NCI-H345 treated with DMSO at 0.1 percent for 48 hours (cell line): ENCODE results near the gene ADGRG1.
A peak's percentile ranks its signal among the peaks of the same experiment; 100 is the strongest.

ENCODE experiments used
- DNase-seq: peaks from one replicate; lab custom pipeline; 2025; ENCODE audit not compliant: unreplicated experiment; lab: John Stamatoyannopoulos, UW

The ADGRG1 gene

DNA sequence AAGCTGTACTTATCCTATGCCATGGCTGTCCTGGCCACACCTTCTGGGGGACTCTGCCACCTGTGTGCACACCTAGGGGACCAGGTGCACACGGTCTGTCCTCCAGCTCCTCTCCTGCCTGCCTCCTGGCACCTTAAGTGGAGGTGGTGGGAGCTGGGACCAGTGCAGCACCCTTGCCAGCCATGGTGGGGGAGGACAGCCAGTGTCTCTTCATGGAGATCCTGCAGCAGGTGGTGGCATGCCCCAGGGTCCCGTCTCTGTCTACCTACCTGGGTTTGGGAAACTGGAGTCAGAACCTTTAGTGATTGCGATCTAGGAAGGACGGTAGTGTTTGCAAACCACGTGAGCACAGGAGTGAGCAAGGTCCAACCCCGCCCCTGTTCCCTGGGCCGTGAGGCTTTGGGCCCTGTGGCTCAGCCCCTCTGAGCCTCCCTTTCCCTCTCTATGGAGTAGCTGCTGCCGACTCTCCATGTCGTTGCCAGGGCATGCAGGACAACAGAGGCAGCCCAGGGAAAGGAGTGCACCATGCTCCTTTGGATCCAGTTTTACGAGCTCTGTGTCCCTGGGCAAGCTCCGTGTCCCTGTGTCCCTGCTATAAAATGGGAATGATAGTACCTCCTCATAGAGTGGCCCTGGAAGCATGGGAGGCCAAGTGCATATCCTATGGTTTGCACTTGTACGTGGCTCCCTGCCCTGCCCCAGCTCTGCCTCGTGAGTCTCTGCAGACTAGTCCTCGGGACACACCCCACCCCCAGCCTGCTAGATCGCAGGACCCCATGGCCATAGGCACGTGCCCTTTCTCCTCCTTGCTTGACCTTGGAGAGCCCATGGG, 7.1 kb downstream of the ADGRG1 start:
- no peak for DNase-seq

DNA sequence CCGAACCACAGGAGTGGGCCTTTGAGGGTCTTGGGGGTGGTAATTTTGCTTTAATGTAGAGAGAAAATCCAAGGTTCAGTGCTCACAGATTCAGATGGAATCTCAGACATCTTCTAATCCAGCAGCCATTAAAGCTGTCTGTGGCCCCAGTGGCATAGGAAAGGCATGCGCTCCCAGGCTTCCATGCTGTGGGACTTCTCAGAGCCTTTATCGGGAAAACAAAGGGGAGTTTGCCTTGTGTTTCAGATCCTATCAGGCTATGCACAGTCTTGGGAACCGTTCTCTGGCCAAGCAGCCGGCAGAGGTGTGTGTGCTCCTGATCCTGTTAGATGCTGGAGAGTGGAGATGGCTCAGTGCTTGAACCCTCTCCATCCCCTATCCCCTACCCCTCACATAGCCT, 7.8 kb downstream of the ADGRG1 start:
- DNase-seq = no peak

DNA sequence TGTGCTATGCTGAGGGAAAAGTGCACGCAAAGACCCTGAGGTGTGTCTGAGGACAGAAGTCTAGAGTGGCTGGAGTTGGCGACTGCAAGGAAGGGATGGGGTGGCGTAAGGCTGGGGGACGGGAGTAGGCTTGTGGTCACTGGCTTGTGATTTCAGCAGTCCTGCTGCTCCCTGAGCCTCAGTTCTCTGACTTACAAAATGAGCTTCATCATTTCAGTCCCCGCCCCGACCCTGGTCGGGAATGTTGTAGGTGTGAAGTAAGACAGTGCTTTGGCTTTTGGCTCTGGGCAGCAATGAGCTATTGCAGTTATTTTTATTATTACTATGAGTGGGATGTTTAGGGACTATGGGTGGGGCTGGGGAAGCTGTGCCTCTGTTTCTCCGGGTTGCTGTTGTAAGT, 8.6 kb downstream of the ADGRG1 start:
- DNase-seq = no peak

DNA sequence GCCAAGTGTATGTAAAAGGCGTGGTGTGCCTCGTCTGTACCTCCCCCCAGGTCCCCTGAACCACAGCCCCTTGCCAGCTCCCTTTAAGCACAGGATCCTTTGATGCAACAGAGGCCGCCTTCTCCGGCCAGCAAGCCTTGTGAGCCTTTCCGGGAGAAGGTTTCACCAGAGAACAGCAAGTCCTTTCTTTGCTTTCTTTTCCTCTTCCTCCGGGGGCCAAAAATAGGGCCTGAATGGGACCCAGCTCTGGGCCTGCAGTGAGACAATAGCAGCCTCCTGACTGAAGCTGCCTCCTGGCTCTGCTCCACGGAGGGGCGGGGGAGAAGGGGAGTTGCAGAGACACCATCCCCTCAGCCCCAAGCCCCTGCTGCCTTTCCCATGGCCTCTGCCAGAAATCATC, 9.0 kb downstream of the ADGRG1 start:
- no peak for DNase-seq

DNA sequence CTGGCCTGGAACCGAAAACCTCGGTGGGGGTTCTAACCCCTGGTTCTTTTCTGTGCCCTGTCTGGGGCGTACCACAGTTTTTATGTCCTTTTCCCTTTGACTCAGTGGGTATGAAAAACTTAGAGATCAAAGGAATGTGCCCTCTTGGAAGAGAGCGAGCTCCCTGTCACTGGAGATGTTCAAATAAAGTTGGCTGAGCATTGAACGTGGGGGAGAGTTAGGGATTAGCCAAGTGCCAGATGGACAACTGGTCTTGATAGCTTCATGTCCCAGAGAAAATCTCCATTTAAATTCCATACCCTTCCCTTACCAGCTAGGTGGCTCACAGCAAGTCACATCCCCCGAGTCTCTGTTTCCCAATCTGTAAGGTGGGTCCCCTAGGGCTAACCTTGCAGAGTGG, 9.5 kb downstream of the ADGRG1 start:
- DNase-seq = no peak

DNA sequence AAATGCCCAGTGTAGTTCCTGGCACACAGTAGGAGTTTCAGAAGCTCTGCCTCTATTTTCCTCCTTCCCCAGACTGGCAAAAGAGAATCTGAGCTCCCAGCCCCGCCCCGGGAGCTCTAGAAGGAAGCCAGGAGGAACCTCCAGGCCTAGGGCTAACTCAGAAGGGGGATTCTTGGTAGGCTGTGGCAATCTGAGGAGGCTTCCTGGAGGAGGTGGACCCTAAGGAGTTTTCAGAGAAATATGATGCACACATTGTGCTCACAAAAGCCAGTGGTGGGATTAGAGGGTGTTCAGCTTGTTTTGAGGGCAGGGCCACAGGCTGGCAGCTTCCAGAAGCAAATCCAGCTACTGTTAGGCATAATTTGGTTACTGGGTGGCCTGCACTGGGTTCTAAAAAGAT, 10.0 kb downstream of the ADGRG1 start:
- DNase-seq = no peak

DNA sequence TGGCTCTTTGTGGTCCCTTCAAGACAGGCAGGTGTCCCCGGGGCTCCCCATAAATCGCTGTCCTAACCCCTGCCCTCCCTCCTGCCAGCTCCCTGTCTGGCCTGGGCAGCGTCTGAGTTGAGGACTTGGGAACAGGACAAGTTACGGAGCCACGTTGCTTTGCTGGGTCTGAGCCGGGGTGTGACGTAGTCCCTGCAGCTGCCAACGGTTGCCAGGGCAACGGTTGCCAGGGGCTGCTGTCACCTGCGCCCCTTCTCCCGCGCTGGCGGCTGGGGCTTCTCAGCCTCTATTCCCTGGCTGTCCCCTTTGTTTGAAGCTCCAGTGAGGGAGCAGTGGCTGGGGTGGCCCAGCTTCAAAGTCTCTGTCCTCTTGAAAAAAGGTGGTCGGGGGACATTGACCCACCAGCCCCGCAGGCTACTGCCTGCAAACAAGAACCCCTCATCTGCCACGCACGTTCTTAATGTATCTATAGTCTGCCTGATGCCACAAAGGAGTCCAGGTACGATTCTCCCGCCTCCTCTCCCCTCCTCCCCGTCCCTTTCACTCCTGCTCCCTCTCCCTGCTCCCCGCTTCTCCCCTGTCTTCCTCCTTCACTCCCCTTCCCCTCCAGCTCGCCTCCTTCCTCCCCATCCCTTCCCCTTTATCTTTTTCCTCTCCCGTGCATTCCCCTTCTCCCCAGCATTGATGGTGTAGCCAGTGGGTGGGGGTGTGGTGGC, 10.9 kb downstream of the ADGRG1 start:
- DNase-seq = peak; percentile 22

DNA sequence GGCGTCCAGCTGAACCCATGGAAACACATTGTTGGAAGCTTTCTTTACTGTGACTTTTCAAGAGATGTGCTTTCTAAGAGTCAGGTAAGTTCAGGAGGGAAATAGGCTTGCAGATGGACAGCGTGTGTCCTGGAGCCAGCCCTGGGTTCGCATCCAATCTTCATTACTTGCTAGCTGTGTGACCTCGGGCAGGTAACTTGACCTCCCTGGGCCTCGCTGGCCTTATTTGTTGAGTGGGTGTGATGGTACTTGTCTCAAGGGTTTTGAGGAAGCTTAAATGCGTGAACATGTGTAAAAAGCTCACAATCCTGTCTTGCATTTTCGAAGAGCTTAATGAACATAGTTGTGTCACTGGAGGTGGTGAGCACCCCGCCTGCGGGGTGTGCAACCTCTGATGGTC, 11.8 kb downstream of the ADGRG1 start:
- no peak for DNase-seq

DNA sequence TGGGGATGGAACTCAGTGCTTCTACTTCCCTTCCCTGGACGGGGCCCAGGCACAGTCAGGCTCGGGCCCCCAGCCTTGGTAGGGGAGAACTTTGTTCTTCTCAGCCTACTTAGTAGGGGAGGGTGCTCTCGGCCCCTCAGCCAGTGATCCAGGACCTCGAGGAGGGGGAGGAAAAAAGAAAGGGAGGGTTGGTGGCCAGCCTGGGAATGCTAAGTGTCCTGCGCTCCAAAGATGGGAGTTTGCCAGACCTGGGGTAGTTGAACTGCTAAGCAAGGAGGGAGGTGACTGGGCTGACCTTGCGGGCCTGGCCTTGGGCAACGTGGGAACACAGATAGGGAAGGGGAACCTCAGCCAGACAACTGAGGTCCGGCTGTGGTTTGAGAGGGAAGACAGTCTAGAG, 12.2 kb downstream of the ADGRG1 start:
- no peak for DNase-seq

DNA sequence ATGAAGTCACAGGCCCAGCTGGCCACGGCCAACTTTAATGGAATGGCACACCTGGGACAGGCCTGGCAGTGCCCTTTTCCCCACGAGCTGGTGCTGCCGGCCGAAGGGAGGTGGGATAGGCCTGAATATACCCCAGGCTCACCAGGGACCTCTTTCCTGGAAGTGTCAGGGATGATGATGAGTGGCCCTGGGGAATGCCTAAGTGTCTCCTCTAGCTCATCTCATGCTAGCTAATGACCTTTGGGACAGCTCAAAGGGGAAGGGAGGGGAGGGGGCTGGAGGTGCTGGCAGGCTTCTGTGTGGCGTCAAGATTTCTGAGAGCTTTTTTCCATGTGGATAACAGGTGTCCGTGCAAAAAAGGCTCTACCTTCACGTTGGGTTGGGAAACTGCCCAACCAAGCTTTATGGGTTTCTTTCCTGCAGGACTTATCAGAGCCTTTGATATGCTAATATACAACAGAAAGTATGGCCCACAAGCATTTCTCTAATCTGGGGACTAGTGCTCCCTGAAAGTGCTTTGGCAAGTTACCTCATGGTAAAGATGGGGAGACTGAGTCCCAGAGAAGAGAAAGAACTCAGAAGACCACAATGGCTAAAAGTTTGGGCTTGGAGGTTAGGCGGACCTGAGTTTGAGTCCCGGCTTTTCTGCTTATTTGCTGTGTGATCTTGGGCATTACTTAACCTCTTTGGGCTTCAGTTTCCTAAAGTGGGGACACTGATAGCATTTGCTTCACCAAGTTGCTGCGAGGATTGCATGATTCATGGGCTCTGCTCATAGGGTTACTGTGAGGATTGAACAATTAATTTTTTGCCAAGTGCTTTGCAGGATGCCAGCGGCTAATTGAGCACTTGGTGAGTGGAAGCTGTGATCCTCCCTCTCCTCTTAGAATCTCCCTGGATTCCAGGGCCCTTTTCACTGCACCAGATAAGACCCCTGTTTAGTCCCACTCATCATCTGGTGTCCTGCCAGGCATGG, 14.0 kb downstream of the ADGRG1 start:
- no peak for DNase-seq

DNA sequence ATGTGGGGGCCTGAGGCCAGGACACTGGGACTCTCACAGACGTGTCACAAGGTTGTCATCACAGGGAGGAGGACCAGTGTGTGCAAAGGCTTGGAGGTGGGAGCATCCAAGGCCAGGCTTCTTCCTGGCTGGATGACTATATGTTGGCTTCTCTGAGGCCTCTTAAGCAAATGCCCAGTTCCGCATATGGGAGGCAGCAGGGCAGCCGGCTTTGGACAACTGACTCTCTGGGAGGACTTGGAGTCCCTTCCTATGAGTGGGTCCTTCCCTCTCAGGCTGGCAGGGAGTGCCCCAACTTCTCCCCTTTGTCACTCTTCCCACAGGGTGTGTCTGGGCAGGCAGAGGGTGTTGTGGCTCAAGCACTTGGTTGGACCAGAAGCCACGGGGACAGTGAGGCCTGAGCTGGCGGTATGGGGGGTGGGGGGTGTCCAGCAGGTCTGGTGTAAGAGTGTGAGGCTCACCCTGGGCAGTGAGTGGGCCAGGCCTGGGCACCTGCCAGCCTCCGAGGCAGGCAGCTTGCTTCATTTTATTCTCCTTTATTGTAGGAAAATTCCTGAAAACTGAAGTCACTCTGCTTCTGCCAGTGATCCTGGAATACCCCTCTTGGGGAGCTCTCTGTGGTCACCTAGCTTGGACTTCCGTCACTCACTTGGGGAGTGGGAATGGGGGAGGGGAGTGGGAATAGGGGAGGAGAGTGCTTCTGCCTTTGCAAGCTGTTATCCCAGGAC, 14.9 kb downstream of the ADGRG1 start:
- no peak for DNase-seq

DNA sequence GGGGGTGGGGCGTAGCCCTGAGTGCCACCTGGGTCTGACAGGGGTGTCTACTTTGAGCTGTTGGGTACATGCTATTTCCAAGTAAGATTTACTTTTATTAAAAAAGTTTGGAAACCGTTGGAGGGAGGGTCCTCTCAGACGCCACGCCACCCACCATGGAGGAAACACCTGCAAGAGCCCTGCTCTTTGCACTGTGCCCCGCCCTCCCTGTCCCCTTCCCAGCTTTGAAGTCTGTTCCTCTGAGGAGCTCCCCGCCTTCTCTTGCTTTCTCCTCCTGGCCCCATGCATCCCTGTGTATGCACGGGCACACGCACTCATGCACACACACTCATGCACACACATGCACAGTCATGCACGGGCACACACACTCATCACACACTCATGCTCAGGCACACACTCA, 15.5 kb downstream of the ADGRG1 start:
- no peak for DNase-seq

DNA sequence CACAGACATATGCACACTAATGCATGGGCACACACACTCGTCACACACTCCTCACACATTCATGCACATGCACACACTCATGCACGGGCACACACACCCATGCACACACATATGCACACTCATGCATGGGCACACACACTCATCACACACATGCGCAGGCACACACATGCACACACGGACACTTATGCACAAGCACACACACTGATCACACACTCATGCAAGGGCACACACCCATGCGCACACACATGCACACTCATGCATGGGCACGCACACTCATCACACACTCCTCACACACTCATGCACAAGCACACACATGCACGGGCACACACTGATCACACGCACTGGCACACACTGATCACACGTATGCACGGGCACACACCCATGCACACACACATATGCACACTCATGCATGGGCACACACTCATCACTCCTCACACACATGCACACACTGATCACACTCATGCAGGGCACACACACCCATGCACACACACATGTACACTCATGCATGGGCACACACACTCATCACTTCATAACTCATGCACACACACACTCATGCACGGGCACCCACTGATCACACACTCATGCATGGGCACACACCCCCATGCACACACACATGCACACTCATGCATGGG, 16.1 kb downstream of the ADGRG1 start:
- no peak for DNase-seq

DNA sequence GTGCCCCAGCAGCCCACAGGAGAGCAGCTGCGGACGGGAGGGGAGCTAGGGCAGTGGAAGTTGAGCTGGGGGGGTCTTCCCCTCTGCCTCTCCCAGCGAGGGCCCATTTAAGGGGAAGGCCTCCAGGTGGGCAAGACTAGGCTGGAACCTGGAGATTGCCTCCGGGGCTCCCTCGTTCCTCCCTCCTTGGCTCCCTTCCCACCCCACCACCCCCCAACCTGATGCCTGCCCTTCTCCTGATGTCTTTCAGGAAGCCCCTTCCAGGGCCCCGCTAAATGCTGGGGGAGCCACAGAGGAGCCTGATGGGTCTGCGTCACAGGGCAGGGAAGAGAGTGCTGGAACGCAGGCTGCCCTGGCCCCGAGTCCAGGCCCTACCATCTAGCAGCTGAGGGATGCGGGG, 16.7 kb downstream of the ADGRG1 start:
- no peak for DNase-seq

DNA sequence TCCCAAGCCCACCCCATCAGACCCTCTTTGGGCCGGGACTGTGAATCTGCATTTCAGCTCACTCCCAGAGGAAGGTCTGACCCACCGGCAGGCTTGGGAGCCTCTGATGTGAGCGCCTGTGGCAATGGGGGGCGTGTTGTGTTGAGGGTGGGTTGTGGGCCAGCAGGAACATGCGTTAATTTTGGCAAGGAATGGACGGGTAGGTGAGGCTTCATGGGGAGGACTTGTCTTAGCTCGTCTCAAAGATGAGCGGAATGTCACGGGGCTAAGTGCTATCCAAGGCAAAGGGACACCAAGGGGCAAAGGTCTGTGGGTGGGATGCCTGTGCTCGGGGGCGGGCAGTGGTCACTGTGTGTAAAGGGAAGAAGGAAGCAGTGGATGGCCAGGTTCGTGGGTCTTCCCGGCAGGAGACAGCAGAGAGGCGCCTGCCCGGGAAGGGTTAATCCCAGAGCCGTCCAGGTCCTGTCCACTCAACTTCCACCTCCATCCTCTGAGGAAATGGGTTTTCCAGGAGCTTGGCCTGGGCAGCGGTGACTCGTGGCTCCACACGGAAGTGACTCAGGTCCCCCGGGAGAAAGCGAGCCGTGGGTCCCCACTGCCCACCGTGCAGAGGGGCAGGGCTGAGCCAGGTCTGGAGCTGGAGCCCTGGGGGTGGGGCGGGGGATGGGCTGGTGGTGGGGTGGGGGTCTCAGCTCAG, 17.4 kb downstream of the ADGRG1 start:
- DNase-seq = no peak

DNA sequence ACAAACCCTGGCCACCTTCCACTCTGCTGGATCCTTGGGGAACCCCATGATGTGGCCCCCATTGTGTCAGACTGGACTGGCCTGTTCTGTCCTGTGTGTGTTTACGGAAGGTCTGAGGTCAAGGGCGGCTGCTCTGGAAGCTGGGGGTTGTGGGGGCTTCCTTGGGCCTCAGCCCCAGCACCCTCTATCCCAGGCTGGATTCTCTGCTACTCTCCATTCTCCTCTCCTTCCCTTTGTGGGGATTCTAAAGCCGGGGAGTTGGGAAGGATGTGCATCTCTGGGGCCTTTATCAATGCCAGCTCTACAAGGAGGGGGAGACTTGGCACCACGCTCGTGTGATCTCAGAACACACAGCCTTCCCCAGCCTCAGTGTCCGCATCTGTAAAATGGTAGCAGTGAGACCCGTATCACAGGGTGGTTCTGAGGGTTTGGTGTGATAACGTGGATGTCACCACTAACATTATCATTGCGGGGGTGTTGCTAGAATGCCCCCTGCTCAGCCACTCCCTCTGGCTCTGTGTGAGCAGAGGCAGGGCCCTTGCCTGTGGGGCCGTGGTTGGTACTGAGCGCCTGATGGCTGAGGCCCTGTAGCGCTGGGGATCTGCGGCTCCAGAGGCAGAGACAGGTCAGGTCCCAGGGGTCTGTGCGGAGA, 18.1 kb downstream of the ADGRG1 start:
- DNase-seq = no peak

DNA sequence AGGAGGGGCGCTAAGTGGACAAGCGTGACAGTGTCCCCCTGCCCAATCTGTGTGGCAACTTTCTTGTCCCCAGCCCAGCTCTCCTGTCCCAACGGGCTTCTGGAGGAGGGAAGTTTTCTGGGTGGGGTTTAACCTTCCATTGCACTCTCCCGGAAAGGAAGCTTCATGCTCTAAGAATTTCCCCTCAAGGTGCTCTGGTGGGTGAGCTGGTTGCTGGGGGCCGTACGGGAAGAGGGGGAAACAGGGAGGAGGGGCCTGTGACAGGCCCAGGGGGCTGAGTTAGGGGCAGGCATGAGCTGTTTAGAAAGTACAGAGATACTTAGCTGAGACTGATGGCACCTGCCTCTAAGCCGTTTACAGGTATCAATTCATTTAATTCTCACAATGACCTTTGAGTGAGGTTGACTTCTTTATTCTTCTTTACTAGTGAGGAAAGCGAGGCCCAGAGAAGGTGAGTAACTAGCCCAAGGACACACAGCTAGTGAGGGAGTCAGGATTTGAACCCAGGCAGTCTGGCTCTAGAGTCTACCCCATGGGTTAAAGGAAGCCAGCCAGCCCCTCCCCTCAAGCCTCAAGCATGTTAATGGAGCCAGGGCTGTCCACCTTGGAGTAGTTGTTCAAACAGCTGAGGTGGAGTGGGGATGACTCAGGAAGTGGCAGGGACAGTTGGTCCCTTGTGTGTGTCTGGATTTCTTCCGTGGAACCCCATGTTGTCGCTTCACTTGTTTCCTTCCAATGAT, 18.9 kb downstream of the ADGRG1 start:
- DNase-seq = no peak

DNA sequence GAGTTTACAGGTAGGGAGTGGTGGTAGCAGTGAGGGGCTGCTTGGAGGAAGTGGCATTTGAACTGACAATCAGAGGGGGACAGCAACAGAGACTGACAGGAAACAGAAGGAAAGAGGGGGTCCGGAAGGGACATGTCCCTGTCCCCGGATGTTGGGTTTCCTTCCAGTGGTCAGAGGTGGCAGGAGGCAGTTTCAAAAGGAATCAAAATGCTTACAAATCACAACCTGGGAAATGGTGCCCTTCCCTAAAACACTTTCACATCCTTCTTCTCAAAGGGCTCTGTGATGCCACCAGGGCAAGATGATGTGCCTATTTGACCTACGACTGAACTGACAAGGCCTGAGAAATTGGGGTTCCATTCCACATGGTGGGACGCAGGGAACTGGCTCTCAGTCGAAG, 19.7 kb downstream of the ADGRG1 start:
- DNase-seq = no peak
